ENCODE data around the gene PITPNB.

PITPNB gene

GRCh38 chr22:27919222-27919941 is at the start of gene PITPNB:
PITPNB (minus strand) TSS chr22:27919256; CDS start chr22:27919191, 65 bp downstream.
- DNase-seq (ENCODE audit: low read depth in 3 of 3) = peak; percentile 97

- DNase-seq (ENCODE audit: low read depth in 3 of 3) = no peak
Measured at GRCh38 chr22:27966168-27967064, 47.4 kb upstream of the PITPNB start.

GRCh38 chr22:27962268-27963044 is 43.4 kb upstream of the PITPNB start:
- DNase-seq (ENCODE audit: low read depth in 3 of 3) = no peak

- DNase-seq (ENCODE audit: low read depth in 3 of 3) = no peak
Measured at GRCh38 chr22:27961680-27962079, 42.6 kb upstream of the PITPNB start.

GRCh38 chr22:27961182-27961581 is 42.1 kb upstream of the PITPNB start:
- DNase-seq (ENCODE audit: low read depth in 3 of 3) = no peak

GRCh38 chr22:27959335-27960090 is 40.5 kb upstream of the PITPNB start:
- DNase-seq (ENCODE audit: low read depth in 3 of 3) = no peak

GRCh38 chr22:27952779-27953178 is 33.7 kb upstream of the PITPNB start:
- no peak for DNase-seq (ENCODE audit: low read depth in 3 of 3)

GRCh38 chr22:27952091-27952490 is 33.0 kb upstream of the PITPNB start:
- no peak for DNase-seq (ENCODE audit: low read depth in 3 of 3)

GRCh38 chr22:27949421-27949820 is 30.4 kb upstream of the PITPNB start:
- DNase-seq (ENCODE audit: low read depth in 3 of 3) = no peak

- no peak for DNase-seq (ENCODE audit: low read depth in 3 of 3)
Measured at GRCh38 chr22:27948569-27948968, 29.5 kb upstream of the PITPNB start.

GRCh38 chr22:27947448-27947847 is 28.4 kb upstream of the PITPNB start:
- no peak for DNase-seq (ENCODE audit: low read depth in 3 of 3)

GRCh38 chr22:27941143-27941542 is 22.1 kb upstream of the PITPNB start:
- no peak for DNase-seq (ENCODE audit: low read depth in 3 of 3)

GRCh38 chr22:27937453-27937852 is 18.4 kb upstream of the PITPNB start:
- DNase-seq (ENCODE audit: low read depth in 3 of 3) = no peak

GRCh38 chr22:27935897-27936296 is 16.8 kb upstream of the PITPNB start:
- DNase-seq (ENCODE audit: low read depth in 3 of 3) = no peak

GRCh38 chr22:27934069-27934468 is 15.0 kb upstream of the PITPNB start:
- no peak for DNase-seq (ENCODE audit: low read depth in 3 of 3)

- DNase-seq (ENCODE audit: low read depth in 3 of 3) = no peak
Measured at GRCh38 chr22:27933186-27933983, 14.3 kb upstream of the PITPNB start.

- DNase-seq (ENCODE audit: low read depth in 3 of 3) = no peak
Measured at GRCh38 chr22:27930331-27931060, 11.4 kb upstream of the PITPNB start.

GRCh38 chr22:27927608-27928007 is 8.6 kb upstream of the PITPNB start:
- no peak for DNase-seq (ENCODE audit: low read depth in 3 of 3)

- DNase-seq (ENCODE audit: low read depth in 3 of 3) = no peak
Measured at GRCh38 chr22:27925331-27925730, 6.3 kb upstream of the PITPNB start.
